EH (cell line): ENCODE results near the gene PAQR7.

Experiments
- DNase-seq: peaks from one replicate; pipeline ENCODE4 v3.0.0-alpha.2; 2015; ENCODE audit warnings: low read depth

The PAQR7 gene

GRCh38 chr1:25902462-25902861 is 27.0 kb upstream of the PAQR7 start:
- no peak for DNase-seq

- no peak for DNase-seq
Observed at GRCh38 chr1:25900219-25900618, 24.7 kb upstream of the PAQR7 start.

- DNase-seq, result no peak
Observed at GRCh38 chr1:25899792-25900191, 24.3 kb upstream of the PAQR7 start.

GRCh38 chr1:25898223-25899015 is 22.9 kb upstream of the PAQR7 start:
- no peak for DNase-seq

- no peak for DNase-seq
Observed at GRCh38 chr1:25897754-25898153, 22.2 kb upstream of the PAQR7 start.

- DNase-seq, result peak; percentile 64
Observed at GRCh38 chr1:25896266-25896665, 20.8 kb upstream of the PAQR7 start.

GRCh38 chr1:25895365-25895990 is 20.0 kb upstream of the PAQR7 start:
- DNase-seq, result peak; percentile 92

- DNase-seq, result peak; percentile 24
Observed at GRCh38 chr1:25893116-25893515, 17.6 kb upstream of the PAQR7 start.

GRCh38 chr1:25891606-25892005 is 16.1 kb upstream of the PAQR7 start:
- DNase-seq, result no peak

- DNase-seq, result peak; percentile 60
Observed at GRCh38 chr1:25890239-25891034, 14.9 kb upstream of the PAQR7 start.

GRCh38 chr1:25889470-25889869 is 14.0 kb upstream of the PAQR7 start:
- DNase-seq, result peak; percentile 42

GRCh38 chr1:25888426-25888987 is 13.0 kb upstream of the PAQR7 start:
- DNase-seq, result no peak

GRCh38 chr1:25885602-25886001 is 10.1 kb upstream of the PAQR7 start:
- no peak for DNase-seq

- no peak for DNase-seq
Observed at GRCh38 chr1:25881266-25881665, 5.8 kb upstream of the PAQR7 start.

GRCh38 chr1:25880518-25880917 is 5.0 kb upstream of the PAQR7 start:
- DNase-seq, result no peak

- DNase-seq, result no peak
Observed at GRCh38 chr1:25879675-25880074, 4.2 kb upstream of the PAQR7 start.

- no peak for DNase-seq
Observed at GRCh38 chr1:25878690-25879089, 3.2 kb upstream of the PAQR7 start.

- no peak for DNase-seq
Observed at GRCh38 chr1:25877155-25877554, 1.6 kb upstream of the PAQR7 start.

GRCh38 chr1:25876693-25877077 is 1.2 kb upstream of the PAQR7 start:
- no peak for DNase-seq

GRCh38 chr1:25875856-25876692 is 566 bp upstream of the PAQR7 start:
- DNase-seq, result no peak

GRCh38 chr1:25874635-25875153 is 814 bp downstream of the PAQR7 start:
- no peak for DNase-seq
